GM21619 (cell line): ENCODE data around the gene AMY1B.
"Not testable (repeated sequence)": the region's sequence is repeated elsewhere in the genome, so short reads cannot be mapped to it uniquely, and the experiment has no call there.

Experiments used
- ATAC-seq: cut with Tn5 transposase; IDR thresholded peaks from one replicate; pipeline ENCODE4 v1.9.1; 2021; ENCODE audit not compliant: unreplicated experiment

Gene AMY1B

DNA sequence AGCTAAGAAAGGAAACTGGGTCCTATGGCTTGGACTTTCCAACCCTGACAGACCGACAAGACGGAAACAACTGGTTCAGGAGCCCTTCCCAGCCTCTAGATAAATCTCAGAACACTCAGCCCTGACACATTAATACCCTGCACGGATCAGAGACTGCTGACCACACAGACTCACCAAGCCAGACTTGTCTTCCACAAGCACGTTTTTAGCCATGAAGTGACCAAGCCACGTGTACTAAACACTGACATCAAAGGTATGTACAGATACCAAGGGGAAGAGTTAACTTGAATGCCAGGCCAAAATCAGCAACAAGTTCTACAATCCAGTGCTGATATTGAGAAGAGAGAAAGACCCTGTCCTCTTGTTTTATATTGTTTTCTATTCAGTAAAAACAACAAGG, at the start of gene AMY1B:
AMY1B (minus strand) TSS at position 101 of the 400 bp plus-strand sequence. CDS start 571 bp downstream, outside the sequence.
- not testable (repeated sequence) for ATAC-seq

GRCh38 chr1:103745040-103745439, 49.0 kb upstream of the AMY1B start:
- not testable (repeated sequence) for ATAC-seq

DNA sequence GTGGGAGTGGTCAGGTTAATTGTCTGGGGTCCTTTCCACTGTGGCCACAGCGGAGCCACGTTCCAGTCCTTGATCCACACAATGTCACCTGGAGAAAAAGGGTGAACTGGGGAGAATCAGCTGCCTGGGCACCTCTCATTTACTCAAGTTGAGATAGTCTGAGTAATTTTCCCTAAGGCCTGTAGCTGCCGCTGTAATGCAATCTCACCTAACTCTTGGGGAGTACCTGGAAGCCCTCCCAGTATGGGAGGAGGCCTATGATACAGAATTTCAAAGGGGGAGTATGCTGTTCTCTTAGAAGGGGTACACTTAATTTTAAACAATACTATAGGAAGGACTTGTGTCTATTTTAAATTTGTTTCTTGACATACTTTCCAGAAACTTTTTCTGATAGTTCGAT, 48.4 kb upstream of the AMY1B start:
- ATAC-seq = not testable (repeated sequence)

DNA sequence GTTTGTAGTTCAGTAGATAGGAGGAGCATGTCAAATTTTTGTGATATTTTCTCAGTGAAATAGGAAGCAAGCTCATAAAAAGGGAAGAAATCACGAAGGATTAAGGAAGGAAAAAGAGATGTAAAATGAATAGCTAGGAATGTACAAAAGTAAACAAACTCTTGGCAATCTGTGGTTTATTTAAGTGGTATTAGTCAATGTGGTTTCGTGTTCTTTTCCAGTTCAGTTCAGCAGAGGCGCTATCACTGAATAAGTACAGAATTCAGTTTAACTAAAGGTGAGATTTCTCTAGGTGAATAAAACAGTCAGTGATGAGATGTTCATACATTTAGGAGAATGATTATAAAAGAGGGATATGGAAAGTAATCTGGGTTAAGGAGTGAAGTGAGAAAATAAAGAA, 42.0 kb upstream of the AMY1B start:
- ATAC-seq = not testable (repeated sequence)

DNA sequence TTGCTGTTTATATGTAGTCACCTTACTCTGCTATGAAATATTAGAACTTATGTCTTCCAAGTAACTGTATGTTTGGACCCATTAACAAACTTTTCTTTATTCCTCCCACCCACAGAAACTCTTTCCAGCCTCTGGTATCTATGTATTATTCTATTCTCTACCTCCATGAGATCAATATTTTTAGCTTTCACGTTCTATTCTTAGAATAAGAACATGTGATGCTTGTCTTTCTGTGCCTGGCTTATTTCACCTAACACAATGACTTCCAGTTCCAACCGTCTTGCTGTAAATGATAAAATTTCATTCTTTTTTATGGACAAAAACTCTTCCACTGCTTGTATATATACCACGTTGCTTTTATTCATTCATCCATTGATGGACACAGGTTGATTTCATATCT, 39.3 kb upstream of the AMY1B start:
- ATAC-seq = not testable (repeated sequence)

GRCh38 chr1:103721473-103721872, 25.5 kb upstream of the AMY1B start:
- not testable (repeated sequence) for ATAC-seq

GRCh38 chr1:103717404-103717803, 21.4 kb upstream of the AMY1B start:
- not testable (repeated sequence) for ATAC-seq

DNA sequence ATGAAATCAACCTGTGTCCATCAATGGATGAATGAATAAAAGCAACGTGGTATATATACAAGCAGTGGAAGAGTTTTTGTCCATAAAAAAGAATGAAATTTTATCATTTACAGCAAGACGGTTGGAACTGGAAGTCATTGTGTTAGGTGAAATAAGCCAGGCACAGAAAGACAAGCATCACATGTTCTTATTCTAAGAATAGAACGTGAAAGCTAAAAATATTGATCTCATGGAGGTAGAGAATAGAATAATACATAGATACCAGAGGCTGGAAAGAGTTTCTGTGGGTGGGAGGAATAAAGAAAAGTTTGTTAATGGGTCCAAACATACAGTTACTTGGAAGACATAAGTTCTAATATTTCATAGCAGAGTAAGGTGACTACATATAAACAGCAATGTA, 14.4 kb upstream of the AMY1B start:
- not testable (repeated sequence) for ATAC-seq

DNA sequence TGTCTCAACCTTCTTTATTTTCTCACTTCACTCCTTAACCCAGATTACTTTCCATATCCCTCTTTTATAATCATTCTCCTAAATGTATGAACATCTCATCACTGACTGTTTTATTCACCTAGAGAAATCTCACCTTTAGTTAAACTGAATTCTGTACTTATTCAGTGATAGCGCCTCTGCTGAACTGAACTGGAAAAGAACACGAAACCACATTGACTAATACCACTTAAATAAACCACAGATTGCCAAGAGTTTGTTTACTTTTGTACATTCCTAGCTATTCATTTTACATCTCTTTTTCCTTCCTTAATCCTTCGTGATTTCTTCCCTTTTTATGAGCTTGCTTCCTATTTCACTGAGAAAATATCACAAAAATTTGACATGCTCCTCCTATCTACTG, 11.7 kb upstream of the AMY1B start:
- not testable (repeated sequence) for ATAC-seq

DNA sequence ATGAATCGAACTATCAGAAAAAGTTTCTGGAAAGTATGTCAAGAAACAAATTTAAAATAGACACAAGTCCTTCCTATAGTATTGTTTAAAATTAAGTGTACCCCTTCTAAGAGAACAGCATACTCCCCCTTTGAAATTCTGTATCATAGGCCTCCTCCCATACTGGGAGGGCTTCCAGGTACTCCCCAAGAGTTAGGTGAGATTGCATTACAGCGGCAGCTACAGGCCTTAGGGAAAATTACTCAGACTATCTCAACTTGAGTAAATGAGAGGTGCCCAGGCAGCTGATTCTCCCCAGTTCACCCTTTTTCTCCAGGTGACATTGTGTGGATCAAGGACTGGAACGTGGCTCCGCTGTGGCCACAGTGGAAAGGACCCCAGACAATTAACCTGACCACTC, 5.2 kb upstream of the AMY1B start:
- not testable (repeated sequence) for ATAC-seq

GRCh38 chr1:103700669-103701068, 4.7 kb upstream of the AMY1B start:
- ATAC-seq = not testable (repeated sequence)

DNA sequence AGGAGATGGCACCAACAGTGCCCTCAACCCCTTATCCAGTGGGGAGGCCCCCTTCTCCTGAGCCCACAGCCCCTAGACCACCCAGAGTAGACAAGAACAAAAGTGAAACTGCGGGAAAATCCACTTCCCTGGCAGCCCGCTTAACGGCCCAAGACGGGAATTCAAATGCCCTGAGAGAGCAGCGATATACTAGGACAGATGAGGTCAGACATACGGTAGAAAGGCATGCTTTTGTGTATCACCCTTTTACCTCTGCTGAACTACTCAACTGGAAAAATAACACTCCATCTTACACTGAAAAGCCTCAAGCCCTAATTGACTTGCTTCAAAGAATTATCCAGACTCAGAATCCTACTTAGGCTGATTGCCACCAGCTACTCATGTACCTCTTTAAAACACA, 1.4 kb upstream of the AMY1B start:
- not testable (repeated sequence) for ATAC-seq

GRCh38 chr1:103676335-103676734, 19.7 kb downstream of the AMY1B start:
- not testable (repeated sequence) for ATAC-seq

GRCh38 chr1:103655460-103655859, 40.5 kb downstream of the AMY1B start, which contains the start of gene AMY1A:
AMY1A (plus strand) TSS chr1:103655760; CDS start chr1:103656331, 571 bp downstream.
- not testable (repeated sequence) for ATAC-seq

GRCh38 chr1:103654133-103654532, 41.9 kb downstream of the AMY1B start:
- not testable (repeated sequence) for ATAC-seq

DNA sequence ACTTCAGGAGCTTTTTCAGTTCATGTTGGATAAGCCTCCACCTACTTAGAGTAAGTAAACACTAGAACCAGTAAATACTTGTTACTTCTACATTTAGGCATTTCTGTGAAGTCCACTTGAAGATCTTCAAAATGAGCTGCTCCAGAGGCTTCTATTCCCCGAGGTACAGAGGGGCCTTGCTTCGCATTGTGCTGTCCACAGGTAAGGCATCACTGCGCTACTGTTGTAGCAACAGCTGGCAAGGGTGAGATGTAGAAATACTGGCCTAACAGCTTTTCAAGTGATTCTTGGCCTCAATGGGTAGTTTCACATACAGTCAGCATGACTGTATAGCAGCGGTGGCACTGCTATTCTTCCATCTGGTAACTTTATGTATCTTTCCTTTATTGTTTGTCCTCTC, 45.1 kb downstream of the AMY1B start:
- not testable (repeated sequence) for ATAC-seq

GRCh38 chr1:103650305-103650704, 45.7 kb downstream of the AMY1B start:
- not testable (repeated sequence) for ATAC-seq

GRCh38 chr1:103643908-103644307, 52.1 kb downstream of the AMY1B start:
- ATAC-seq = not testable (repeated sequence)

DNA sequence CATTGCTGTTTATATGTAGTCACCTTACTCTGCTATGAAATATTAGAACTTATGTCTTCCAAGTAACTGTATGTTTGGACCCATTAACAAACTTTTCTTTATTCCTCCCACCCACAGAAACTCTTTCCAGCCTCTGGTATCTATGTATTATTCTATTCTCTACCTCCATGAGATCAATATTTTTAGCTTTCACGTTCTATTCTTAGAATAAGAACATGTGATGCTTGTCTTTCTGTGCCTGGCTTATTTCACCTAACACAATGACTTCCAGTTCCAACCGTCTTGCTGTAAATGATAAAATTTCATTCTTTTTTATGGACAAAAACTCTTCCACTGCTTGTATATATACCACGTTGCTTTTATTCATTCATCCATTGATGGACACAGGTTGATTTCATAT, 54.8 kb downstream of the AMY1B start:
- not testable (repeated sequence) for ATAC-seq
